Prostate gland (tissue), 2 donors: Measurements from ENCODE around the gene PARP15. TPM values are rescaled to one million over a fixed set of nuclear protein-coding genes. Genes with fewer than 3 reads are reported as not detected.

Experiments used
- DNase-seq: peaks from one replicate; pipeline ENCODE4 v3.0.0-alpha.2; 2019; ENCODE audit warnings: low spot score
- H3K27ac ChIP-seq, 2 donors: fragments of 200-600 bp; sonication (generic); 2 replicates each; pipeline ENCODE4 v1.5.1; 2017 to 2019
- H3K27me3 ChIP-seq: fragments of 200-600 bp; sonication (generic); replicated peaks from 2 replicates; pipeline ENCODE4 v1.5.1; 2019; ENCODE audit not compliant: insufficient read depth
- H3K36me3 ChIP-seq, 2 donors: fragments of 200-600 bp; sonication (generic); 1 replicate in 1 of 2; 2 replicates in 1 of 2; pipeline versions ENCODE4 v1.5.1 to v1.8.1; 2017 to 2019
- H3K4me1 ChIP-seq: fragments of 200-600 bp; sonication (generic); replicated peaks from 2 replicates; pipeline ENCODE4 v1.5.1; 2019
- H3K4me3 ChIP-seq, 2 donors: fragments of 200-600 bp; sonication (generic); 2 replicates each; pipeline ENCODE4 v1.5.1; 2017 to 2019
- H3K9me3 ChIP-seq: fragments of 200-600 bp; sonication (generic); 2 replicates; pipeline ENCODE4 v1.5.1; 2017
- CTCF ChIP-seq, 4 experiments: fragments of 200-600 bp in 2 of 4; fragments of 450-650 bp in 2 of 4; sonication (generic) in 2 of 4; IDR thresholded peaks; 1 replicate in 3 of 4; 2 replicates in 1 of 4; pipeline ENCODE4 v1.5.1; 2016 to 2019; ENCODE audit warnings: antibody characterized with exemption in 4 of 4, mild to moderate bottlenecking in 2 of 4, moderate library complexity in 2 of 4
- POLR2A ChIP-seq: fragments of 450-650 bp; IDR thresholded peaks from one replicate; pipeline ENCODE4 v1.6.1; 2016; ENCODE audit warnings: antibody characterized with exemption, mild to moderate bottlenecking
- POLR2AphosphoS5 ChIP-seq: sonication (generic); formaldehyde crosslinking; IDR thresholded peaks from one replicate; pipeline ENCODE4 v1.6.1; 2017; ENCODE audit warnings: antibody characterized with exemption
- WGBS: methylation state at CpG from one replicate; pipeline ENCODE4 v1.1.5; 2018; 5-methylcytosine and 5-hydroxymethylcytosine counted together
- intact Hi-C: fragments of 100-400 bp; cut with DNase I; formaldehyde crosslinking; loops from one replicate; pipeline ENCODE4 v1.14.2; 2022
- total RNA-seq, 2 donors: library from RNA; depleted of rRNA; stranded (reverse); fragments of >200 nt; gene quantifications; one replicate each; pipeline ENCODE4 v1.1.0, GENCODE V29; 2016

The PARP15 gene
- total RNA-seq, 2 donors from 2014 or later, result 0.23 to 2.7 TPM

GRCh38 chr3:122620399-122620798, 42.9 kb downstream of the PARP15 start:
- 56% methylated on average over 4 of the region's 4 CpGs for WGBS
- Histone ChIP-seq H3K4me1 (no peaks in the 10 kb centered on the region), H3K27ac (no peak overlapping the region), H3K9me3 (no peaks in the 10 kb centered on the region), H3K27me3 (no peaks in the 10 kb centered on the region), H3K4me3 (no peak overlapping the region), H3K36me3 (no peaks in the 10 kb centered on the region)
- no peak for DNase-seq
- TF ChIP-seq POLR2A (no peak), POLR2AphosphoS5 (no peak), CTCF (IDR thresholded peaks at IDR 0.05) (no peak)
- intact Hi-C loops, result no loop called here

- intact Hi-C loops, result no loop called here
- no peak for TF ChIP-seq POLR2AphosphoS5
- no peak for TF ChIP-seq POLR2A
- no peak for TF ChIP-seq CTCF (IDR thresholded peaks at IDR 0.05)
- DNase-seq, result no peak
- H3K4me3 ChIP-seq, result no peak overlapping the region
- no peaks in the 10 kb centered on the region for H3K27me3 ChIP-seq
- no peaks in the 10 kb centered on the region for H3K36me3 ChIP-seq
- H3K4me1 ChIP-seq, result no peaks in the 10 kb centered on the region
- WGBS, result 31% methylated on average over 3 of the region's 3 CpGs
- H3K9me3 ChIP-seq, result no peaks in the 10 kb centered on the region
- no peak overlapping the region for H3K27ac ChIP-seq
These were observed 43.7 kb downstream of the PARP15 start for GRCh38 chr3:122621112-122621511.

- TF ChIP-seq POLR2AphosphoS5 (no peak), CTCF (IDR thresholded peaks at IDR 0.05) (no peak), POLR2A (no peak)
- Histone ChIP-seq H3K36me3 (no peaks in the 10 kb centered on the region), H3K9me3 (no peaks in the 10 kb centered on the region), H3K4me3 (no peak overlapping the region), H3K27me3 (no peaks in the 10 kb centered on the region), H3K27ac (no peak overlapping the region), H3K4me1 (no peaks in the 10 kb centered on the region)
- DNase-seq, result no peak
- intact Hi-C loops, result no loop called here
- WGBS, result 80% methylated on average over 8 of the region's 8 CpGs
These were observed 45.8 kb downstream of the PARP15 start for GRCh38 chr3:122623031-122623829.

GRCh38 chr3:122626515-122627180, 49.2 kb downstream of the PARP15 start:
- H3K4me3 ChIP-seq, result no peak overlapping the region
- no peak for DNase-seq
- H3K9me3 ChIP-seq, result no peaks in the 10 kb centered on the region
- no peaks in the 10 kb centered on the region for H3K36me3 ChIP-seq
- intact Hi-C loops, result no loop called here
- TF ChIP-seq POLR2AphosphoS5, result no peak
- no peak for TF ChIP-seq CTCF (IDR thresholded peaks at IDR 0.05)
- TF ChIP-seq POLR2A, result no peak
- no peak overlapping the region for H3K27ac ChIP-seq
- 77% methylated on average over 6 of the region's 6 CpGs for WGBS
- no peaks in the 10 kb centered on the region for H3K4me1 ChIP-seq
- no peaks in the 10 kb centered on the region for H3K27me3 ChIP-seq

- no peak overlapping the region for H3K27ac ChIP-seq
- no peak for DNase-seq
- intact Hi-C loops, result no loop called here
- no peaks in the 10 kb centered on the region for H3K36me3 ChIP-seq
- H3K9me3 ChIP-seq, result no peaks in the 10 kb centered on the region
- no peaks in the 10 kb centered on the region for H3K27me3 ChIP-seq
- H3K4me3 ChIP-seq, result no peak overlapping the region
- WGBS, result 26% methylated on average over 1 of the region's 1 CpG
- TF ChIP-seq CTCF (IDR thresholded peaks at IDR 0.05), result no peak
- TF ChIP-seq POLR2AphosphoS5, result no peak
- no peak for TF ChIP-seq POLR2A
- H3K4me1 ChIP-seq, result no peaks in the 10 kb centered on the region
These were observed 49.9 kb downstream of the PARP15 start for GRCh38 chr3:122627301-122627700.
